Small intestine (tissue), 7 donors: ENCODE measurements around the gene APOBEC3A. TPM values are rescaled to one million over a fixed set of nuclear protein-coding genes. Genes with fewer than 3 reads are reported as not detected.
"Not testable (repeated sequence)": the region's sequence is repeated elsewhere in the genome, so short reads cannot be mapped to it uniquely, and the experiment has no call there.

ENCODE experiments used
- DNase-seq, 2 donors: peaks; one replicate each; pipeline versions ENCODE4 v3.0.0 to v3.0.0-alpha.2; 2013
- FAIRE-seq: peaks from 2 replicates; lab custom pipeline; 2012; peaks lifted over from hg19 to GRCh38; lab: Jason Lieb, UNC
- H3K27ac ChIP-seq, 3 donors: one replicate each; pipeline ENCODE4 v1.5.1; 2013; ENCODE audit warnings: low read length in 2 of 3, mild to moderate bottlenecking in 2 of 3, control low read depth in 1 of 3, inconsistent platforms in 1 of 3, low read depth in 1 of 3, moderate library complexity in 1 of 3
- H3K27me3 ChIP-seq, 3 donors: one replicate each; pipeline ENCODE4 v1.6.1; 2013; ENCODE audit warnings: low read length in 3 of 3, inconsistent platforms in 1 of 3; ENCODE audit not compliant: control insufficient read depth in 3 of 3, insufficient read depth in 3 of 3
- H3K36me3 ChIP-seq, 3 donors: one replicate each; pipeline ENCODE4 v1.6.1; 2013; ENCODE audit warnings: low read length in 3 of 3, inconsistent platforms in 1 of 3, low read depth in 1 of 3, mild to moderate bottlenecking in 1 of 3, moderate library complexity in 1 of 3; ENCODE audit not compliant: control insufficient read depth in 3 of 3, insufficient read depth in 2 of 3
- H3K4me1 ChIP-seq, 3 donors: one replicate each; pipeline ENCODE4 v1.6.1; 2013; ENCODE audit warnings: low read length in 2 of 3, inconsistent platforms in 1 of 3, low read depth in 1 of 3, mild to moderate bottlenecking in 1 of 3, moderate library complexity in 1 of 3; ENCODE audit not compliant: control insufficient read depth in 3 of 3, insufficient read depth in 2 of 3
- H3K4me3 ChIP-seq, 3 donors: one replicate each; pipeline ENCODE4 v1.5.1; 2013; ENCODE audit warnings: low read length in 3 of 3, control low read depth in 1 of 3, inconsistent platforms in 1 of 3, low read depth in 1 of 3, mild to moderate bottlenecking in 1 of 3, moderate library complexity in 1 of 3
- H3K9me3 ChIP-seq, 2 donors: one replicate each; pipeline ENCODE4 v1.6.1; 2013; ENCODE audit warnings: low read depth in 1 of 2, low read length in 1 of 2; ENCODE audit not compliant: control insufficient read depth in 2 of 2, insufficient read depth in 1 of 2
- WGBS, 3 donors: extraction: QIAGEN DNeasy Blood & Tissue Kit; methylation state at CpG; one replicate each; pipeline ENCODE4 v1.1.7; 2013; 5-methylcytosine and 5-hydroxymethylcytosine counted together
- polyA plus RNA-seq, 4 donors: library from polyadenylated mRNA; stranded (reverse) in 3 of 4; unstranded in 1 of 4; fragments of 200-250 nt in 3 of 4; fragments of 120-200 nt in 1 of 4; gene quantifications; one replicate each; pipeline versions ENCODE4 v1.2.1 to v1.2.3, GENCODE V29; 2013
- donor health status: healthy with polysubstance abuse.
- donor health status: control.
- donor health status: control.
- donor health status: Bipolar disorder and iron deficiency.
- donor health status: healthy.

APOBEC3A gene
- polyA plus RNA-seq, 4 donors = 0.13 to 0.81 (median 0.37) TPM; not detected in 1

DNA sequence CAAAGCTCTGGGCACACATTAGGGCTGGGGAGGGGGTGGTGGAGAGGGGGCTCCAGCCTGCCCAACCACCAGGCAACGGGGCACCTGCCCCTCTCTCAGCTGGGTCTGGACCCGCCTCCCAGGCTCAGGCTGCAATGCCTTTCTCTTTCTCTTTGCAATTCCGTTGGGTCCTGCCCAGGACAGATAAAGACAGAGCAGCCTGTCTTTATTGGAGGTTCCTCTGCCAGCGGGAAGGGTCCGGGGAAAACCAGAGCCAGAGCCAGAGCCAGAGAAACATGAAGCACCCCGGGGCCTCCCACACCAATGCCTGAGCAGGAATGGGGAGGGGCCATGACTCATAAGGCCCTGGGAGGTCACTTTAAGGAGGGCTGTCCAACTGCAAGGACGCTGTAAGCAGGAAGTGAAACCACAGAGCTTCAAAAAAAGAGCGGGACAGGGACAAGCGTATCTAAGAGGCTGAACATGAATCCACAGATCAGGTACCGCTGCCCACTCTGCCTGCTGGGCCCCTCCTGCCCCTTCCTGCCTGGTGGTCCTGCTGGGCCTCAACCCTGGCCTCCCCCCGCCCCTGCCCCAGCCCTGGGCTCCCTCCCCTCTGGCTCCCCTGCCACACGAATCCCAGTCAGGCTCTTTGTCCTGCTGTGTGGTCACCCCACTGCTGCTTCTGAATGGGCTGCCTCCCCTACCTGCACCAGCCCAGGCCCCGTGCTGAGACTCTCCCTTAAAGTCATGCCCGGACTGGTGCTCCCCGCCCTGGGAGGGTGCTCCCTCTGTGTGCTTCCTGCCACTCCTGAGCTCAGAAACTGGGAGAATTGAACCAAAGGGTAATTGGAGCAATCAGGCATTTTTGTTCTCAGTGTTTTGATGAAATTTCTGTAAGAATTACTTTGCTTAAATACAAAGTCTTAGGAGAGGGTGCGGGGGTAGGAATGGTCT, 24.9 kb downstream of the APOBEC3A start, which contains the start of gene APOBEC3B:
TSS of gene APOBEC3B (plus strand) at position 356 of the 936 bp plus-strand sequence. CDS start at position 463, 107 bp downstream.
- WGBS, 3 donors = 10 to 12% (median 11%) methylated on average over 12 to 16 of the region's 16 CpGs
- H3K27ac ChIP-seq = peak within 1 kb of the TSS; percentile 72 to 83 (median 81)
- no peaks in the 10 kb centered on the region for H3K9me3 ChIP-seq
- FAIRE-seq (no peak), DNase-seq (peak; percentile 87 to 97)
- H3K4me3 ChIP-seq = peak within 1 kb of the TSS in 2 of 3 donors; percentile 34 to 36
- H3K36me3 ChIP-seq = no peaks in the 10 kb centered on the region
- H3K27me3 ChIP-seq = no peaks in the 10 kb centered on the region
- peaks cover 0 to 8% (median 6%) of the 10 kb centered on the region in 3 donors for H3K4me1 ChIP-seq

DNA sequence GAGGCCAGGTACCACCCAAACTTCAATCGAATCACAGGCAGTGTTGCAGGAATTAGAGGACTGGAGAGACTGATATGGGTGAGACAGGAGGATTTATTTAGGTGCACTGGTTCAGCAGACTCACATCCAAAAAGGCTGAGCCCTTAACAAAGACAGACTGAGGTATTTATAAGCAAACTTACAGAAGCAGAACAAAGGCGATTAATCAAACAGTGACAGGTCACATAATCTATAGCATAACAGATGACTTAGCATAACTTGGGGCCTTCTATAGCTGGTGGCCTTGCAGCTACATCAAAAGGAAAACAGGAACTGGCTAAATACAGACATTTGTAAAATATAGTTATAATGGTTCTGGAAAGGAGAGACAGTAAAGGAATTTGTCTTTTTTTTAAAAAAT, 26.8 kb downstream of the APOBEC3A start:
- no peaks in the 10 kb centered on the region for H3K27me3 ChIP-seq
- peaks cover 0 to 8% (median 6%) of the 10 kb centered on the region in 3 donors for H3K4me1 ChIP-seq
- WGBS, 3 donors = 89 to 100% (median 98%) methylated on average over 2 of the region's 2 CpGs
- H3K27ac ChIP-seq = peak overlapping the region in 1 of 3 donors; percentile 40
- no peak overlapping the region for H3K4me3 ChIP-seq
- DNase-seq = no peak
- H3K36me3 ChIP-seq = no peaks in the 10 kb centered on the region
- no peak for FAIRE-seq
- no peaks in the 10 kb centered on the region for H3K9me3 ChIP-seq

DNA sequence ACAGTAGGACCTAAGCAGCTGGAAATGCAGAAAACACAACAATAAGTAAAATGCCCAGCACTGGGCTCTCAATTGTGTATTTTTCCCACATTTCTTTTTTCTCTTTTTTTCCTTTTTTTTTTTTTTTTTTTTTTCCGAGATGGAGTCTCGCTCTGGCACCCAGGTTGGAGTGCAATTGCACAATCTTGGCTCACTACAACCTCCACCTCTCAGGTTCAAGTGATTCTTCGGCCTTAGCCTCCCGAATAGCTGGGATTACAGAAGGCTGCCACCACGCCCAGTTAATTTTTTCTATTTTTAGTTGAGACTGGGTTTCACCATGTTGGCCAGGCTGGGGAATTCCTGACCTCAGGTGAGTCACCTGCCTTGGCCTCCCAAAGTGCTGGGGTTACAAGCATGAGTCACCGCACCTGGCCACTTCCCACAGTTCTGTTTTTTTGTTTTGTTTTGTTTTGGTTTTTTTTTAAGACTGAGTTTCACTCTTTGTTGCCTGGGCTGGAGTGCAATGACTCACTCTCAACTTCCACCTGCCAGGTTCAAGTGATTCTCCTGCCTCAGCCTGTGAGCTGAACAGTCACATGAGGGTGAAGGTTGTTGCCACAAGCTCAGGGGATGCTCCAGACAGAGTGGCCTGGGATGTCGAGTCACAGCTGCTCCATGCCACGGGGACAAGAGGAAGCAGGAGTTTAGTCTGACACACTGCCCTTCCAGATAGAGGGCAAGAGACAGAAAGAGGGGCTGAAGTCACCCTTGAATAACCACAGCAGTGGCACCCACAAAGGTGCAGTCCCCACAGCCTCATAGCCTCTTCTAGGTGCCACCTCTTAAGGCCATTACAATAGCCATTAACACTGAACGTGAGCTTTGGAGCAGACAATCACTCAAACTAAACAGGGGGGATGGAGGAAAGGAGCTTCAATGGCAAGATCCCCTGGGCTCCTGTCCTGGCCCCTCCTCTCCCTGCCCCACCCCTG, 27.7 kb downstream of the APOBEC3A start:
- not testable (repeated sequence) for H3K27me3 ChIP-seq, H3K36me3 ChIP-seq, H3K4me3 ChIP-seq, H3K4me1 ChIP-seq, H3K9me3 ChIP-seq
- peak overlapping the region in 2 of 3 donors; percentile 40 to 85 for H3K27ac ChIP-seq
- FAIRE-seq (peak; percentile 67), DNase-seq (peak; percentile 37 to 80)
- WGBS, 3 donors = 12 to 55% (median 23%) methylated on average over 8 to 9 of the region's 9 CpGs

DNA sequence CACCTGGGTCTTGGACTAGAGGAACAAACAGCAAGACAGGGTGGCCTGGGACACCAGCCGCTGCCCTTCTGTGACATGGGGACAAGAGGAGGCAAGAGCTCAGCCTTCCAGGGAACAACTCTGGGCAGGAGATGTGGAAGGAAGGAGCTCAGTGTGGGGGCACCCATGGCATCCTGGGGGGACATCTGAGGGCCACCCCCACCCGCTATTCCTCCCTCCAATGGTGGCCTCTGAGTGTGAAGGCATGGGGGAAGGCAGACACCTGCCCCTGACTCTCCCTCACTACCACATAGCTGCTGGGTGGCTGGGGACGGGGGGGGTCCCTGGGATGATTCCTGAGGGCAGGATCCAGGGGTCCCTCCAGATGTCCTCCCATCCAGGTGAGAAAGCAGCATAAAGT, 29.2 kb downstream of the APOBEC3A start:
- no peak overlapping the region for H3K27ac ChIP-seq
- no peak overlapping the region for H3K4me3 ChIP-seq
- WGBS, 3 donors = 90 to 100% (median 96%) methylated on average over 3 of the region's 3 CpGs
- FAIRE-seq = no peak
- no peaks in the 10 kb centered on the region for H3K36me3 ChIP-seq
- H3K9me3 ChIP-seq = no peaks in the 10 kb centered on the region
- peaks cover 0 to 5% (median 4%) of the 10 kb centered on the region in 3 donors for H3K4me1 ChIP-seq
- no peak for DNase-seq
- no peaks in the 10 kb centered on the region for H3K27me3 ChIP-seq

DNA sequence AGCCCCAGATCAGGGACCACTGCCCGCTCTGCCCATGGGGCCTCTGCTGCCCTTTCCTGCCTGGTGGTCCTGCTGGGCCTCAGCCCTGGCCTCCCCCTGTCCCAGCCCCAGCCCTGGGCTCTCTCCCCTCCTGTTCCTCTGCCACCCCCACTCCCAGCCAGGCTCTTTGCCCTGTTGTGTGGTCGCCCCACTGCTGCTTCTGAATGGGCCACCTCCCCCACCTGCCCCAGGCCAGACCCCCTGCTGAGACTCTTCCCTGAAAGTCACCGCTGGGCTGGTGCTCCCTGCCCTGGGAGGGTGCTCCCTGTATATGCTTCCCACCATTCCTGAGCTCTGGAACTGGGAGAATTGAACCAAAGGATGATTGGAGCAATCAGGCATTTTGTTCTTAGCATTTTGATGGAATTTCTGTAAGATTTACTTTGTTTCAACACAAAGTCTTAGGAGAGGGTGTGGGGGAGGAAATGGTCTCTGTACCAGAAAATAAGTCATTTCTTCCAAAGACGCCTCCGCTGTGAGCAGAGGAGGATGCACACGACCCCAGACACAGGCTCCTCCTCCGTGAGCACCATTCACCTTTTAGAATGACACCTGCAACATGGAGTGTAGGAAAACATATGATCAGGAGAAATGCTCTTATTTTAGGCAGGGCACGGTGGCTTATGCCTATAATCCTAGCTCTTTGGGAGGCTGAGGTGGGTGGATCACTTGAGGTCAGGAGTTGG, 29.9 kb downstream of the APOBEC3A start:
- Histone ChIP-seq H3K27ac (no peak overlapping the region), H3K27me3 (no peaks in the 10 kb centered on the region), H3K36me3 (no peaks in the 10 kb centered on the region), H3K4me1 (peaks cover 0 to 3% (median 3%) of the 10 kb centered on the region in 3 donors), H3K9me3 (no peaks in the 10 kb centered on the region), H3K4me3 (no peak overlapping the region)
- FAIRE-seq = no peak
- WGBS, 3 donors = 81 to 85% (median 82%) methylated on average over 8 of the region's 8 CpGs
- DNase-seq = no peak

DNA sequence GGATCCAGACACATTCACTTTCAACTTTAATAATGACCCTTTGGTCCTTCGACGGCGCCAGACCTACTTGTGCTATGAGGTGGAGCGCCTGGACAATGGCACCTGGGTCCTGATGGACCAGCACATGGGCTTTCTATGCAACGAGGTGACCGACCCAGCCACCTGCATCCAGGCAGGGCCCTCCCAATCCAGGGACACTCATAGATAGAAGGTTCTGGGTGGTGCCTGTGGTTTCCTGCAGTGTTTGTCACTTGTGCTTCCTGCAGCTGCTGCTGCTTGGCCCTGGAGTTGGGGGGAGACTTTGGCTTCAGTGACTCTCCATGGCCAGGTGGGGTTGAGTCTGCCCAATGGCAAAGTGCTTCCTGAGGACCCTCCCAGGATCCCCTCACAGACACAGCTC, 32.1 kb downstream of the APOBEC3A start:
- no peaks in the 10 kb centered on the region for H3K27me3 ChIP-seq
- no peak for FAIRE-seq
- WGBS, 3 donors = 82 to 89% (median 83%) methylated on average over 6 of the region's 6 CpGs

DNA sequence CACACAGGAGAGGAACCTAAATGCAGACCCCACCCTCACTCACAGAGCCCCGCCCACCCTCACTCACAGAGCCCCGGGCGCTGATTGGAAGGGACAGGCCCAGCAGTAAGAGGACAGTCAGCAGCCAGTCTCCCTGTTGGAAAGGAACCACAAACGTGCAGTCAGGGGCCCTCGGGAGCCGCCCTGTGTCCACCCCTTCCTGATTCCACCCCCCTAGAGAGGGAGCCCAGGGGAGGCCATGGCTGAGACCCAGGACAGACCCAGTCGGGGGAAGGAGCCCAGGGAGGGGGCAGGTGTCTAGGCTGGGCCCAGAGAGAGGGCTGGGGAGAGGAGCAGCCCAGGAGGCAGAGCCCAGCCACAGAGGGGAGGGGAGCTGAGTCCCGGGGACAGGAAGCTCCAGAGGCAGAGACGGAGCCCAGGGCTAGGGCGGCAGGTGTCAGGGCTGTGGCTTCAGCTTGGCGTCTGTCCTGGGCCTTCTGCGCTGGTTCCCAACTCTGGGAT, 35.5 kb downstream of the APOBEC3A start:
- H3K27me3 ChIP-seq, H3K4me3 ChIP-seq, FAIRE-seq, H3K36me3 ChIP-seq, DNase-seq, H3K9me3 ChIP-seq, H3K4me1 ChIP-seq: not testable (repeated sequence)
- 37 to 46% (median 43%) methylated on average over 5 to 12 of the region's 12 CpGs for WGBS, 3 donors
- peak overlapping the region in 1 of 3 donors; percentile 1 for H3K27ac ChIP-seq

More for the DNA sequence above, 32.1 kb downstream of the APOBEC3A start:
- H3K27ac ChIP-seq = no peak overlapping the region
- no peak for DNase-seq
- no peaks in the 10 kb centered on the region for H3K36me3 ChIP-seq
- H3K4me1 ChIP-seq = no peaks in the 10 kb centered on the region
- no peak overlapping the region for H3K4me3 ChIP-seq
- no peaks in the 10 kb centered on the region for H3K9me3 ChIP-seq
